GM12874 (cell line): ENCODE data around the gene PPIL6.

Experiments used
- TF ChIP-seq, protein P1 (sequence below): IDR thresholded peaks from 2 replicates; pipeline ENCODE4 v1.5.1; 2011; ENCODE audit warnings: low read depth, mild to moderate bottlenecking, control low read depth, low read length, moderate library complexity; ENCODE audit not compliant: insufficient read depth

PPIL6 gene

DNA sequence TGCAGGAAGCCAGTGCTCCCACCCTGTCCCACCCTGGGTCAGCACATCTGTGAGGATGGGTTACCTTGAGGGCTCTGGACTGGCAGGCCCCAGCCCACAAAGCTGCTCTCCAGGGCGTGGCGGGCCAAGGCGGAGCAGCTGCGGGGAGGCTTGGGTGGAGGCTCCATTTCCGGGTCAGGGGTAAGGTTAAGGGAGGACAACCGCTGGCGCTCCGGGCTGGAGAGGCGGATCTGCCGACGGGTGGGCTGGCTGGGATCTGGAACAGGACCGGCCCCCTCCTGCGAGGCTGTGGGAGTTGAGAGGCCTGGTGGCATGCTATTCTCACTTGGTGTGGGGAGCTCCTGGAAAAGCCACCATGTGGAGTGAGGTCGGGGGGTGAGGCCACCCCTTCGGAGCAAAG lies 5.6 kb upstream of the PPIL6 start:
- TF ChIP-seq, protein P1, sequence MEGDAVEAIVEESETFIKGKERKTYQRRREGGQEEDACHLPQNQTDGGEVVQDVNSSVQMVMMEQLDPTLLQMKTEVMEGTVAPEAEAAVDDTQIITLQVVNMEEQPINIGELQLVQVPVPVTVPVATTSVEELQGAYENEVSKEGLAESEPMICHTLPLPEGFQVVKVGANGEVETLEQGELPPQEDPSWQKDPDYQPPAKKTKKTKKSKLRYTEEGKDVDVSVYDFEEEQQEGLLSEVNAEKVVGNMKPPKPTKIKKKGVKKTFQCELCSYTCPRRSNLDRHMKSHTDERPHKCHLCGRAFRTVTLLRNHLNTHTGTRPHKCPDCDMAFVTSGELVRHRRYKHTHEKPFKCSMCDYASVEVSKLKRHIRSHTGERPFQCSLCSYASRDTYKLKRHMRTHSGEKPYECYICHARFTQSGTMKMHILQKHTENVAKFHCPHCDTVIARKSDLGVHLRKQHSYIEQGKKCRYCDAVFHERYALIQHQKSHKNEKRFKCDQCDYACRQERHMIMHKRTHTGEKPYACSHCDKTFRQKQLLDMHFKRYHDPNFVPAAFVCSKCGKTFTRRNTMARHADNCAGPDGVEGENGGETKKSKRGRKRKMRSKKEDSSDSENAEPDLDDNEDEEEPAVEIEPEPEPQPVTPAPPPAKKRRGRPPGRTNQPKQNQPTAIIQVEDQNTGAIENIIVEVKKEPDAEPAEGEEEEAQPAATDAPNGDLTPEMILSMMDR, result no peak

GRCh38 chr6:109445382-109445781 lies 5.0 kb upstream of the PPIL6 start:
- TF ChIP-seq, protein P1, result no peak

DNA sequence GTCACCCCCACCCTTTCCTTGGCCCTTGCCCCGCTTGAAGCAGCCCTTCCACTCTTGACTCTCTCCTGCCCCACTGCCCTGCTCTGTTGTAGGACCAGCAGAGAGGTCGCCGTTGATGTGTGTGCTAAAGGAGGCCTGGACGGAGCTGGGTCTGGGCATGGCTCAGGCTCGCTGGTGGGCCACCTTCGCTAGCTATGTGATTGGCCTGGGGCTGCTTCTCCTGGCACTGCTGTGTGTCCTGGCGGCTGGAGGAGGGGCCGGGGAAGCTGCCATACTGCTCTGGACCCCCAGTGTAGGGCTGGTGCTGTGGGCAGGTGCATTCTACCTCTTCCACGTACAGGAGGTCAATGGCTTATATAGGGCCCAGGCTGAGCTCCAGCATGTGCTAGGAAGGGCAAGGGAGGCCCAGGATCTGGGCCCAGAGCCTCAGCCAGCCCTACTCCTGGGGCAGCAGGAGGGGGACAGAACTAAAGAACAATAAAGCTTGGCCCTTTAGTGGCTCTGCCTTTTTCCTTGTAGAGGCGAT lies 3.1 kb upstream of the PPIL6 start:
- TF ChIP-seq, protein P1, result no peak

- TF ChIP-seq, protein P1, result no peak
Observed at GRCh38 chr6:109442393-109442924, 2.0 kb upstream of the PPIL6 start.

DNA sequence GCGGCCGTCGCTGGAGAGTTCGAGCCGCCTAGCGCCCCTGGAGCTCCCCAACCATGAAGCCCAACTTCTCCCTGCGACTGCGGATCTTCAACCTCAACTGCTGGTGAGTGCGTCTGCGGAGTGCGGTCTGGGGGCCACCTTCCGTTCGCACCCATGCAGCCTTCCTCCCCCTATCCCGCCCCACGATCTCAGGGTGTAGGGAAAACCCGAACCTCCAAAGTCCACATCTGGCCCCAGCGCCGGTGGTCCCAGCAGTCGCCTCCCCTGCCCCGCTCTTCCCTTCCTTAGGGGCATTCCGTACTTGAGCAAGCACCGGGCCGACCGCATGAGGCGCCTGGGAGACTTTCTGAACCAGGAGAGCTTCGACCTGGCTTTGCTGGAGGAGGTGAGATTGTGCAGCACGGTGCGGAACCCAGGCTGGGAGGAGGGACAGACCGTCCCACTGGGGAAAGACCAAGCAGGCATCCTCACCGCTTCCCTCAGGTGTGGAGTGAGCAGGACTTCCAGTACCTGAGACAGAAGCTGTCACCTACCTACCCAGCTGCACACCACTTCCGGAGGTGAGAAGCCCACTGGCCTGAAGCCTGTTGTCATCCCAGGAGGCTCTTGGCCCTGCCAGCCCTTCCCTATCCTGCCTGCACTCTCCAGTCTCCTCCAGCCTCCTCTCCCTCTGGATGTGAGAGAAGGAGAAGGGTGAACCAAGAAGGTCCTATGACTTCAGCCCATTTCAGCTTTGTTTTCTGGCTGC lies 815 bp upstream of the PPIL6 start:
- TF ChIP-seq, protein P1, result peak; percentile 32; the same call in 1 of the 2 replicates

DNA sequence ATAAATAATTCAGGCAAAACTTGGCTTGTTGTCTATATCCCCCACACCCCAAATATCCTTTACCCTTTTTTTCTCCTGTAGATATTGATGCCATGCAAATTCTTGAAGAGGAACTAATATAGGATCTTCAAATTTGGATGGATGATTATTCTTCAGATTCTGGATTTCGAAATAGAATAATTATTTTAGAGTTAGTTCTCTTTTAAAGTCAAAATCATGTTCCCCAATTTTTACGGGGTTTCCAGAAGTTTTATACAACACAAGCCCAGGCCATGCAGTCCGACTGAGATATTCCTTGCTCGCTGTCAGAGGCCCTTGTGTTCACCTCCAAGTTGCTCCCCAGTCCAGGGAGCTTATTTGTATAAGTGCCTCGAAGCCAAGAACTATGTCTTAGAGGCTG lies 4.4 kb downstream of the PPIL6 start:
- TF ChIP-seq, protein P1, result no peak

- TF ChIP-seq, protein P1, result no peak
Observed at GRCh38 chr6:109434456-109434855, 6.0 kb downstream of the PPIL6 start.
